ENCODE data around the gene NOL12.

The NOL12 gene

DNA sequence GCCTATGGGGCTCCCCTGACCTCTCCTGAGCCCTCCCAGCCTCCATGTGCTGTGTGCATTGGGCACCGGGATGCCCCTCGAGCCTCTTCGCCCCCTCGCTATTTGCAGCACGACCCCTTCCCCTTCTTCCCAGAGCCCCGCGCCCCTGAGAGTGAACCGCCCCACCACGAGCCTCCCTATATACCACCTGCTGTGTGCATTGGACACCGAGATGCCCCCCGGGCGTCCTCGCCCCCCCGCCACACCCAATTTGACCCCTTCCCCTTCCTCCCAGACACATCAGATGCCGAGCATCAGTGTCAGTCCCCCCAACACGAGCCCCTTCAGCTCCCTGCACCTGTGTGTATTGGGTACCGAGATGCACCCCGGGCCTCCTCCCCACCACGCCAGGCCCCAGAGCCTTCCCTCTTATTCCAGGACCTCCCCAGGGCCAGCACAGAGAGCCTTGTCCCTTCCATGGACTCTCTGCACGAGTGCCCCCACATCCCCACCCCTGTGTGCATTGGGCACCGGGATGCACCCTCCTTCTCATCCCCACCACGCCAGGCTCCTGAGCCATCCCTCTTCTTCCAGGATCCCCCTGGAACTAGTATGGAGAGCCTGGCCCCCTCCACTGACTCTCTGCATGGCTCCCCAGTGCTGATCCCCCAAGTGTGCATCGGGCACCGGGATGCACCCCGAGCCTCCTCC, 39.6 kb downstream of the NOL12 start:
- H3K27ac ChIP-seq (ENCODE audit: low read depth, low read length), result no peak overlapping the region
- no peaks in the 10 kb centered on the region for H3K4me1 ChIP-seq (ENCODE audit: insufficient read depth, low read length)
- H3K4me3 ChIP-seq (ENCODE audit: low read length), result no peak overlapping the region
- 95% methylated on average over 25 of the region's 25 CpGs for WGBS
- no peaks in the 10 kb centered on the region for H3K27me3 ChIP-seq (ENCODE audit: insufficient read depth, low read length)
- no peak overlapping the region for H3K9ac ChIP-seq (ENCODE audit: low read depth, low read length)
- H3K36me3 ChIP-seq (ENCODE audit: insufficient read depth, low read length), result peaks cover 45% of the 10 kb centered on the region
- H3K9me3 ChIP-seq (ENCODE audit: insufficient read depth, low read depth, low read length), result no peaks in the 10 kb centered on the region

DNA sequence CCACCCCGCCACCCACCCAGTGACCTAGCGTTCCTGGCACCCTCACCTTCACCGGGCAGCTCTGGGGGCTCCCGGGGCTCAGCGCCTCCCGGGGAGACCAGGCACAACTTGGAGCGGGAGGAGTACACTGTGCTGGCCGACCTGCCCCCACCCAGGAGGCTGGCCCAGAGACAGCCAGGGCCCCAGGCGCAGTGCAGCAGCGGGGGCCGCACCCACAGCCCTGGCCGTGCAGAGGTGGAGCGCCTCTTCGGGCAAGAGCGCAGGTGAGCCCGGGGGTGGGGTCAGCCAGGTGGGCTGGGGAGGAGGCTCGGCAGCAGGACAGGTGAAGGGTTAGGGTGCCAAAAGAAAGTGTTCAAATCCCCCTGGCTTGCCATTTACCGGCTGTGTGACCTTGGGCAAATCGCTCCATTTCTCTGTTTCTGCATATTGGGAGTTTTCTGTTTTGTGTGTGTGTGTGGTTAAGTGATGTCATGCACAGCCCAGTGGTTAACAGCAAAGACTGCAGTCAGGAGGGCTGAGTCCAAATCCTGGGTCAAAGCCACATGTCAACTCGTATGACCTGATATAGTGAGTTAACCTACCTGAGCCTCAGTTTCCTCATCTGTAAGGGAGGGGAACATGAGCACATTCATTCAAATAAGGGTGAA, 40.2 kb downstream of the NOL12 start:
- Histone ChIP-seq H3K27me3 (ENCODE audit: insufficient read depth, low read length) (no peaks in the 10 kb centered on the region), H3K4me3 (ENCODE audit: low read length) (no peak overlapping the region), H3K36me3 (ENCODE audit: insufficient read depth, low read length) (peaks cover 45% of the 10 kb centered on the region), H3K9ac (ENCODE audit: low read depth, low read length) (no peak overlapping the region), H3K27ac (ENCODE audit: low read depth, low read length) (no peak overlapping the region), H3K9me3 (ENCODE audit: insufficient read depth, low read depth, low read length) (no peaks in the 10 kb centered on the region), H3K4me1 (ENCODE audit: insufficient read depth, low read length) (no peaks in the 10 kb centered on the region)
- 92% methylated on average over 20 of the region's 20 CpGs for WGBS

DNA sequence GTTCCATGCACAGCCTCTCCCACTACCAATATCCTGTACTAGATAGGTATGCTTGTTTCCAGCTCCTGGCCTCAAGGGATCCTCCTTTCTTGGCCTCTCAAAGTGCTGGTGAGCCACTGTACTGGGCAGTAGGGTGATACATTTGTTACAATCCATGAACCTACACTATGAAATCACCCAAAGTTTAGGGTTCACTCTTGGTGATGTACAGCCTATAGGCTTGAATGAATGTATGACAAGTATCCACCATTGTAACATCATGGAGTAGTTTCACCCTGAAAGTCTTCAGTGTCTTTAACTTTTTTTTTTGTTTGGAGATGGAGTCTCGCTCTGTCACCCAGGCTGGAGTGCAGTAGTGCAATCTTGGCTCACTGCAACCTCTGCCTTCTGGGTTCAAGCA, 42.5 kb downstream of the NOL12 start:
- Histone ChIP-seq H3K27me3 (ENCODE audit: insufficient read depth, low read length) (no peaks in the 10 kb centered on the region; the same call in 1 of the 2 replicates), H3K4me1 (ENCODE audit: insufficient read depth, low read length) (no peaks in the 10 kb centered on the region), H3K9me3 (ENCODE audit: insufficient read depth, low read depth, low read length) (no peaks in the 10 kb centered on the region), H3K36me3 (ENCODE audit: insufficient read depth, low read length) (peaks cover 27% of the 10 kb centered on the region), H3K4me3 (ENCODE audit: low read length) (no peak overlapping the region), H3K9ac (ENCODE audit: low read depth, low read length) (no peak overlapping the region), H3K27ac (ENCODE audit: low read depth, low read length) (no peak overlapping the region)
- 88% methylated on average over 1 of the region's 1 CpG for WGBS

DNA sequence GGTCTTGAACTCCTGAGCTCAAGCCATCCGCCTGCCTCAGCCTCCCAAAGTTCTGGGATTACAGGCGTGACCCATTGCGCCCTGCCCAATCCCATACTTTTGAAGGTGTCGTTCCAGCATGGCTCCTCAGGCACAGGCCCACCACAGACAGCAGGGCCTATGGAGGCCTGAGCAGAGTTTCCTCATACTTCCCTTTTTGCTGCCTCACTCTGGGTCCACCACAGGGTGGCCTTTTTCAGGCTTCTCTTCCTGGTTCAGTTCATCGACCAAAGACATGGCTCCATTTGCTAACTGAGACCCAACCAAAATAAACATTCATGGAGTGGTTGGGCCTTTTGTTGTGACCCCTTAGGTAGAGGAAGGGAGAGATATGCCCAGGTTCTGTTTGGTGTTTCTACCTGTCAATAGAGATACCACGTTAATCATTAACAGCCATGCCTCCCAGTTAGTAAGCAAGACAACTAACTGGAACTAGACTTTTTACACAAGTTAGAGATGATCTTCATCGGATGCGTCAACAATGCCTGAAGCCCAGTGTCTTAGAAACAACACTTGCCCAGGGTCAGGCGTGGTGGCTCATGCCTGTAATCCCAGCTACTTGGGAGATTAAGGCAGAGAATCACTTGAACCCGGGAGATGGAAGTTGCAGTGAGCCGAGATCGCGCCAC, 45.8 kb downstream of the NOL12 start:
- H3K4me1 ChIP-seq (ENCODE audit: insufficient read depth, low read length), result no peaks in the 10 kb centered on the region
- peaks cover 20% of the 10 kb centered on the region for H3K27me3 ChIP-seq (ENCODE audit: insufficient read depth, low read length)
- H3K9me3 ChIP-seq (ENCODE audit: insufficient read depth, low read depth, low read length), result no peaks in the 10 kb centered on the region
- no peak overlapping the region for H3K9ac ChIP-seq (ENCODE audit: low read depth, low read length)
- no peak overlapping the region for H3K4me3 ChIP-seq (ENCODE audit: low read length)
- no peak overlapping the region; the same call in 1 of the 2 replicates for H3K27ac ChIP-seq (ENCODE audit: low read depth, low read length)
- peaks cover 13% of the 10 kb centered on the region for H3K36me3 ChIP-seq (ENCODE audit: insufficient read depth, low read length)
- WGBS, result 94% methylated on average over 13 of the region's 13 CpGs

- WGBS, result 84% methylated on average over 19 of the region's 19 CpGs
These were observed 46.8 kb downstream of the NOL12 start for GRCh38 chr22:37732699-37733607.

GRCh38 chr22:37733625-37734401, 47.7 kb downstream of the NOL12 start:
- no peak overlapping the region for H3K9ac ChIP-seq (ENCODE audit: low read depth, low read length)
- WGBS, result 84% methylated on average over 11 of the region's 11 CpGs
- H3K4me1 ChIP-seq (ENCODE audit: insufficient read depth, low read length), result no peaks in the 10 kb centered on the region
- H3K9me3 ChIP-seq (ENCODE audit: insufficient read depth, low read depth, low read length), result no peaks in the 10 kb centered on the region
- H3K36me3 ChIP-seq (ENCODE audit: insufficient read depth, low read length), result peaks cover 9% of the 10 kb centered on the region
- no peak overlapping the region for H3K27ac ChIP-seq (ENCODE audit: low read depth, low read length)
- no peak overlapping the region for H3K4me3 ChIP-seq (ENCODE audit: low read length)
- H3K27me3 ChIP-seq (ENCODE audit: insufficient read depth, low read length), result peaks cover 34% of the 10 kb centered on the region

More at GRCh38 chr22:37732699-37733607, 46.8 kb downstream of the NOL12 start:
- Histone ChIP-seq H3K9ac (ENCODE audit: low read depth, low read length) (no peak overlapping the region), H3K27ac (ENCODE audit: low read depth, low read length) (no peak overlapping the region), H3K4me1 (ENCODE audit: insufficient read depth, low read length) (no peaks in the 10 kb centered on the region), H3K36me3 (ENCODE audit: insufficient read depth, low read length) (peaks cover 9% of the 10 kb centered on the region), H3K4me3 (ENCODE audit: low read length) (no peak overlapping the region), H3K9me3 (ENCODE audit: insufficient read depth, low read depth, low read length) (no peaks in the 10 kb centered on the region), H3K27me3 (ENCODE audit: insufficient read depth, low read length) (peaks cover 29% of the 10 kb centered on the region)

DNA sequence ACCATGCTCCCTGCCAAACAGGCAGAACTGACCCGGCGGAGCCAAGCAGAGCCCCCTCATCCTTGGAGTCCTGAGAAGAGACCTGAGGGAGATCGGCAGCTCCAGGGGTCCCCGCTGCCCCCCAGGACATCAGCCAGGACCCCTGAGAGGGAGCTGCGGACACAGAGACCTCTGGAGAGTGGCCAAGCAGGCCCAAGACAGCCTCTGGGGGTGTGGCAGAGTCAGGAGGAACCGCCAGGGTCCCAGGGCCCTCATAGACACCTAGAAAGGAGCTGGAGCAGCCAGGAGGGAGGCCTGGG, 48.2 kb downstream of the NOL12 start:
- no peak overlapping the region for H3K9ac ChIP-seq (ENCODE audit: low read depth, low read length)
- 86% methylated on average over 6 of the region's 6 CpGs for WGBS
- H3K4me1 ChIP-seq (ENCODE audit: insufficient read depth, low read length), result no peaks in the 10 kb centered on the region
- no peak overlapping the region for H3K27ac ChIP-seq (ENCODE audit: low read depth, low read length)
- no peak overlapping the region for H3K4me3 ChIP-seq (ENCODE audit: low read length)
- H3K9me3 ChIP-seq (ENCODE audit: insufficient read depth, low read depth, low read length), result no peaks in the 10 kb centered on the region
- H3K36me3 ChIP-seq (ENCODE audit: insufficient read depth, low read length), result peaks cover 9% of the 10 kb centered on the region
- H3K27me3 ChIP-seq (ENCODE audit: insufficient read depth, low read length), result peaks cover 34% of the 10 kb centered on the region

GRCh38 chr22:37734964-37735451, 48.9 kb downstream of the NOL12 start:
- Histone ChIP-seq H3K4me1 (ENCODE audit: insufficient read depth, low read length) (no peaks in the 10 kb centered on the region), H3K9me3 (ENCODE audit: insufficient read depth, low read depth, low read length) (no peaks in the 10 kb centered on the region)
- WGBS, result 70% methylated on average over 16 of the region's 16 CpGs

DNA sequence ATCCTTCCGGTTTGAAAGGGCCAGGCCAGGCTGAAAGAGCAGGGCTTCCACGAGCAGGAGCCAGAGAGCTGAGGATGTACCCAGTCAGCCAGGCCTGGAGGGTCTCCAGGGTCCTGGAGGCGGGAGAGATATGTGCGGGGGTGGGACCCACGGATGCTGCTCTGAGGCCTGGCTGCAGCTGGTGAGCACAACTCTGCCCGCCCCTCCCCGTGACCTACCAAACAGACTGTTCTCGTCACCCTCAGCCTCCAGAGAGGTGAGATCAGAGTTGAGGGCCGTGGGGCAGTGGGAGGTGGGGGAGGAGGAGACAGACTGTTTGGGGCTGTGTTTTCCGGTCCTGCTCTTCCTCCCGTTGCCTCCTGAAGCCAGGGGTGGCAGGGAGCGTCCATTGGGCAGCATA, 52.9 kb downstream of the NOL12 start:
- Histone ChIP-seq H3K9me3 (ENCODE audit: insufficient read depth, low read depth, low read length) (no peaks in the 10 kb centered on the region), H3K27me3 (ENCODE audit: insufficient read depth, low read length) (peaks cover 33% of the 10 kb centered on the region), H3K27ac (ENCODE audit: low read depth, low read length) (no peak overlapping the region), H3K4me3 (ENCODE audit: low read length) (no peak overlapping the region), H3K36me3 (ENCODE audit: insufficient read depth, low read length) (0 out of 2 replicates have a peak, but pooled peaks cover 5% of the 10 kb centered on the region), H3K9ac (ENCODE audit: low read depth, low read length) (no peak overlapping the region), H3K4me1 (ENCODE audit: insufficient read depth, low read length) (no peaks in the 10 kb centered on the region)
- WGBS, result 74% methylated on average over 12 of the region's 12 CpGs

More at GRCh38 chr22:37734964-37735451, 48.9 kb downstream of the NOL12 start:
- Histone ChIP-seq H3K4me3 (ENCODE audit: low read length) (no peak overlapping the region), H3K27me3 (ENCODE audit: insufficient read depth, low read length) (peaks cover 34% of the 10 kb centered on the region), H3K27ac (ENCODE audit: low read depth, low read length) (no peak overlapping the region), H3K36me3 (ENCODE audit: insufficient read depth, low read length) (peaks cover 6% of the 10 kb centered on the region), H3K9ac (ENCODE audit: low read depth, low read length) (no peak overlapping the region)

DNA sequence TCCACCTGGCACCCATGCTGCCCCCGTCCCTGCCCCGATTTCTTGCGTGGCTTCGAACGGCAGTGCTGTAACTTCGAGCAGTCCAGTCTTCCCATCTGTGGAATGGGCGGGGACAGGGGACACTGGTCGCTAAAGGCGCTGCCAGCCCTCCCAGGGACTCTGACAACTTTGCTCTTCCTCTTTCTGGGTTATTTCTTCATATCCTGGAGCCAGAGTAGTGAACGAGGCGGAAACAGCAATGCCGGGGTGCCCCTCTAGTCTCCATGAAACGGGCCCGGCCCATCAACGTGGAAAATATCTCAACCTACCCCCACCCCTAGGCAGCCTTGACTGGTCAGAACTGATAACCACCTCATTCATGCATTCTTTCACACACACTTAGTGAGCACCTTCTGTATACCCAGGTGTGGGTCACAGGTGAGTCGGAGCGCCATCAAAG, 53.5 kb downstream of the NOL12 start:
- Histone ChIP-seq H3K36me3 (ENCODE audit: insufficient read depth, low read length) (0 out of 2 replicates have a peak, but pooled peaks cover 5% of the 10 kb centered on the region), H3K4me1 (ENCODE audit: insufficient read depth, low read length) (no peaks in the 10 kb centered on the region), H3K4me3 (ENCODE audit: low read length) (no peak overlapping the region), H3K9me3 (ENCODE audit: insufficient read depth, low read depth, low read length) (no peaks in the 10 kb centered on the region), H3K27ac (ENCODE audit: low read depth, low read length) (no peak overlapping the region), H3K9ac (ENCODE audit: low read depth, low read length) (no peak overlapping the region), H3K27me3 (ENCODE audit: insufficient read depth, low read length) (peaks cover 29% of the 10 kb centered on the region)
- 95% methylated on average over 17 of the region's 17 CpGs for WGBS
